ENCODE data around the gene CNEP1R1. TPM values are rescaled to one million over a fixed set of nuclear protein-coding genes. Genes with fewer than 3 reads are reported as not detected.

Gene CNEP1R1
- total RNA-seq, 1 donor from 2014 or later: 32.7 TPM

- Mint-ChIP-seq H3K27ac (ENCODE audit: unreplicated experiment) (peak overlapping the region; percentile 57), H3K36me3 (ENCODE audit: low read depth, unreplicated experiment) (no peaks in the 10 kb centered on the region), H3K9me3 (ENCODE audit: unreplicated experiment) (no peaks in the 10 kb centered on the region), H3K4me1 (ENCODE audit: unreplicated experiment) (peaks cover 18% of the 10 kb centered on the region), H3K4me3 (ENCODE audit: unreplicated experiment) (peak overlapping the region; percentile 92), H3K27me3 (ENCODE audit: unreplicated experiment) (peaks cover 13% of the 10 kb centered on the region)
- no peak for DNase-seq (ENCODE audit: low spot score)
- TF ChIP-seq CTCF (IDR thresholded peaks at IDR 0.05; ENCODE audit: unreplicated experiment): no peak
These were observed 40.2 kb downstream of the CNEP1R1 start for GRCh38 chr16:50065241-50065623.

- no peak for TF ChIP-seq CTCF (IDR thresholded peaks at IDR 0.05; ENCODE audit: unreplicated experiment)
- H3K4me3 Mint-ChIP-seq (ENCODE audit: unreplicated experiment): peak within 1 kb of the TSS; percentile 92
These were observed 40.8 kb downstream of the CNEP1R1 start, which contains the start of gene HEATR3 for GRCh38 chr16:50065624-50066481. HEATR3 (plus strand) TSS chr16:50065970; CDS start chr16:50066132, 162 bp downstream.

GRCh38 chr16:50066482-50067289, 41.7 kb downstream of the CNEP1R1 start:
- Mint-ChIP-seq H3K27ac (ENCODE audit: unreplicated experiment) (no peak overlapping the region), H3K27me3 (ENCODE audit: unreplicated experiment) (peaks cover 13% of the 10 kb centered on the region), H3K9me3 (ENCODE audit: unreplicated experiment) (no peaks in the 10 kb centered on the region), H3K4me1 (ENCODE audit: unreplicated experiment) (peaks cover 18% of the 10 kb centered on the region), H3K36me3 (ENCODE audit: low read depth, unreplicated experiment) (peaks cover 4% of the 10 kb centered on the region), H3K4me3 (ENCODE audit: unreplicated experiment) (peak overlapping the region; percentile 92)
- no peak for DNase-seq (ENCODE audit: low spot score)
- no peak for TF ChIP-seq CTCF (IDR thresholded peaks at IDR 0.05; ENCODE audit: unreplicated experiment)

More at GRCh38 chr16:50065624-50066481, 40.8 kb downstream of the CNEP1R1 start, which contains the start of gene HEATR3:
- H3K36me3 Mint-ChIP-seq (ENCODE audit: low read depth, unreplicated experiment): peaks cover 2% of the 10 kb centered on the region
- peak; percentile 94 for DNase-seq (ENCODE audit: low spot score)
- peaks cover 13% of the 10 kb centered on the region for H3K27me3 Mint-ChIP-seq (ENCODE audit: unreplicated experiment)
- H3K9me3 Mint-ChIP-seq (ENCODE audit: unreplicated experiment): no peaks in the 10 kb centered on the region
- peak within 1 kb of the TSS; percentile 57 for H3K27ac Mint-ChIP-seq (ENCODE audit: unreplicated experiment)
- H3K4me1 Mint-ChIP-seq (ENCODE audit: unreplicated experiment): peaks cover 18% of the 10 kb centered on the region

GRCh38 chr16:50067290-50067853, 42.3 kb downstream of the CNEP1R1 start:
- Mint-ChIP-seq H3K9me3 (ENCODE audit: unreplicated experiment) (no peaks in the 10 kb centered on the region), H3K27me3 (ENCODE audit: unreplicated experiment) (peaks cover 11% of the 10 kb centered on the region), H3K4me1 (ENCODE audit: unreplicated experiment) (peaks cover 18% of the 10 kb centered on the region), H3K27ac (ENCODE audit: unreplicated experiment) (peak overlapping the region; percentile 15), H3K4me3 (ENCODE audit: unreplicated experiment) (peak overlapping the region; percentile 67), H3K36me3 (ENCODE audit: low read depth, unreplicated experiment) (peaks cover 4% of the 10 kb centered on the region)
- DNase-seq (ENCODE audit: low spot score): peak; percentile 48
- TF ChIP-seq CTCF (IDR thresholded peaks at IDR 0.05; ENCODE audit: unreplicated experiment): no peak
